ENCODE data around the gene NDUFA13.

Gene NDUFA13

DNA sequence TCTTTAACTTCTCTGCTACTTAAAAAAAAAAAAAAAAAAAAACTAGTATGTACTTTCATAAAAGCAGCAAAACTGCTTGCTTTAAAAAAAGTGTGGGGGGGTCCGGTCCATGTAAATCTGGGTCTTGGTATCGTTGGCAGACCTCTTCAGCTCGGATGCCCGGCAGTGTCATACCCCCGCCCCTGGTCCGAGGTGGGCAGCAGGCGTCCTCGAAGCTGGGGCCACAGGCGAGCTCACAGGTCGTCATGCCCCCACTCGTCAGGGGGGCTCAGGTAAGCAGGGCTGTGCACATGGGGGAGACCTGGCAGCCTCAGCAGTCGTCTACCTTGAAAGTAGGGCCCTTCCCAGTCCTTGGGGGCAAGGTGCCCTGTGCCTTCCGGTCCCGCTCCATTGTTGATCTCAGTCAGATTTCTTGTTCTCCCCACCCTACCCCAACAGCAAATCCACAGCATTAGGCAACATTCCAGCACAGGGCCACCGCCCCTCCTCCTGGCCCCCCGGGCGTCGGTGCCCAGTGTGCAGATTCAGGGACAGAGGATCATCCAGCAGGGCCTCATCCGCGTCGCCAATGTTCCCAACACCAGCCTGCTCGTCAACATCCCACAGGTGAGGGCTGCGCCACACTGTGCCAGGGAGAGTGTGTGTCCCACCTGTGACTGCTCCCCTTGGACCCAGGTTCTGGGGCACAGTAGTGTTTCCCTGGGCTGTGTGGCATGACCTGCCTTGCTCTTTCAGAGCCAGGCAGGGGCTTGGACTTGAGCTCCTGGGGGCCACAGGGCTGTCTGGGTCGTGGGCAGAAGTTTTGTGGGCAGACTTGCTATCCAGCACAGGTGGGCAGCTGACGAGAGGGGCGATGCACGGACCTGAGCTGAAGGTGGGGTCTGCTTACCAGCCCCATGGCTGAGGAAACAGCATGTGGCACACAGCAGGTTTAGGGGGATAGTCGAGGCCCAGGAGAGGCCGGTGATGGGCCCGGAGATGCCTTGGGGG lies 20.1 kb upstream of the NDUFA13 start:
- TF ChIP-seq, protein P1, sequence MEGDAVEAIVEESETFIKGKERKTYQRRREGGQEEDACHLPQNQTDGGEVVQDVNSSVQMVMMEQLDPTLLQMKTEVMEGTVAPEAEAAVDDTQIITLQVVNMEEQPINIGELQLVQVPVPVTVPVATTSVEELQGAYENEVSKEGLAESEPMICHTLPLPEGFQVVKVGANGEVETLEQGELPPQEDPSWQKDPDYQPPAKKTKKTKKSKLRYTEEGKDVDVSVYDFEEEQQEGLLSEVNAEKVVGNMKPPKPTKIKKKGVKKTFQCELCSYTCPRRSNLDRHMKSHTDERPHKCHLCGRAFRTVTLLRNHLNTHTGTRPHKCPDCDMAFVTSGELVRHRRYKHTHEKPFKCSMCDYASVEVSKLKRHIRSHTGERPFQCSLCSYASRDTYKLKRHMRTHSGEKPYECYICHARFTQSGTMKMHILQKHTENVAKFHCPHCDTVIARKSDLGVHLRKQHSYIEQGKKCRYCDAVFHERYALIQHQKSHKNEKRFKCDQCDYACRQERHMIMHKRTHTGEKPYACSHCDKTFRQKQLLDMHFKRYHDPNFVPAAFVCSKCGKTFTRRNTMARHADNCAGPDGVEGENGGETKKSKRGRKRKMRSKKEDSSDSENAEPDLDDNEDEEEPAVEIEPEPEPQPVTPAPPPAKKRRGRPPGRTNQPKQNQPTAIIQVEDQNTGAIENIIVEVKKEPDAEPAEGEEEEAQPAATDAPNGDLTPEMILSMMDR (IDR thresholded peaks at IDR 0.05; ENCODE audit: low read depth, low read length, missing control alignments): no peak
- no peak overlapping the region for H3K4me3 ChIP-seq (ENCODE audit: low read depth, low read length)
- DNase-seq (ENCODE audit: low read depth): no peak
- in situ Hi-C loops (cut with HindIII; ENCODE audit: low sequenced_read_pairs): no loop called here

DNA sequence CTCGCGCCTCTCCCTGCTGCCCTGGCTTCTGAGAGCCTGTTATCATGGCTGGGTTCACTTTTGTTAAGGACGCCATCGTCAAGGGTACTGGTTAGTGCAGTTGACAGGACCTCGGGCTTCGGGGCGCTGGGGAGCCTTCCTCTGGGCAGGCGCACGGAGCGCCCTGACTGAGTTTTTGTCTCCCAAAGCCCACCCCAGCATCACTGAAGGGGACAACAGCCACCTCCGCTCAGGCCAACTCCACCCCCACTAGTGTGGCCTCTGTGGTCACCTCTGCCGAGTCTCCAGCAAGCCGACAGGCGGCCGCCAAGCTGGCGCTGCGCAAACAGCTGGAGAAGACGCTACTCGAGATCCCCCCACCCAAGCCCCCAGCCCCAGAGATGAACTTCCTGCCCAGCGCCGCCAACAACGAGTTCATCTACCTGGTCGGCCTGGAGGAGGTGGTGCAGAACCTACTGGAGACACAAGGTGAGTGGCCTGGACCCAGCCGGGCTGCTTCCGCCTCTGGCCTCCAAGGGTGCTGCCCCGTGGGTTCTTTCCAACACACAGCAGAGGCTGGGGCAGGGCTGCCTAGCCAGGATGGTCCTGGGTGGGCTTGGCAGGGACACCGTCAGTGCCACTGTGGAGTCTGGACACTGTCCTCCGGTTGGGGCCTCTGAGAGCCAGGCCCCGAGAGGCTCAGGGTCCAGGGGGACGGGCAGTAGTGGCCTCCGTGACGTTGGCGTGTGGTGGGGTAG lies 17.6 kb upstream of the NDUFA13 start:
- in situ Hi-C loops (cut with HindIII; ENCODE audit: low sequenced_read_pairs): no loop called here
- no peak overlapping the region for H3K4me3 ChIP-seq (ENCODE audit: low read depth, low read length)
- TF ChIP-seq, protein P1 (IDR thresholded peaks at IDR 0.05; ENCODE audit: low read depth, low read length, missing control alignments): no peak
- no peak for DNase-seq (ENCODE audit: low read depth)

DNA sequence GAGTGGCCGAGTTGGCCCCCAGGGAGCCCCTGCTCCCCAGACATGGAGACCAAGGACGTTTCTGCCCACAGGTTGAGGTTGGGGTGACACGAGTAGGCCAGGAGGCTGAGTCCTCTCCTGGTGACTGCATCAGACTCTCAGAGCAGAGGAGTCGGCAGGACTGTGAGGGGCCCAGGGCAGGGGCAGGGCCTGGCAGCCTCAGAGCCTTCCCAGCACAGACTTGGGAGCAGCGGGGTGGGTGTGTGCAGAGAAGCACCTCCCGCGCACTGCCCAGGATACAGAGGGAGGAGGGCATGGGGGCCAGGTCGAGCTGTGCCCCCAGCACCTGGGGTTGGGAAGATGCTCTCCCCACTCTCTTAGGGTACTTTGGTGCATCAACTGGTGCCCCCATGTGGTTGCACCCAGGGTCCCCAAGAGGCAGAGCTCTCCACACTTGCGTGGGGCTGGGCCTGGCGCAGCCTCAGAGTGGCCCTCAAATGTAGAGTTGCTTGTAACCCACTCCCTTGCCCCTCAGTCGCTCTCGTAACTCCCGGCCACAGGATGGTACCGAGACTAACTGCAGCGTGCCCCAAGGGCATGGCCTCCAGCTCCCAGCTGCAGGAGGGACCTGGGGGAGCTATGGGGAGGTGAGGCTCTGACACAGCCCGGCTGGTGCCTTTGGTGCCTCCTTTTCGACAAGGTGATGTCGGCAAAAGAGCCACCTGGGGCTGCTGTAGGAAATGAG lies 16.6 kb upstream of the NDUFA13 start:
- TF ChIP-seq, protein P1 (IDR thresholded peaks at IDR 0.05; ENCODE audit: low read depth, low read length, missing control alignments): no peak
- DNase-seq (ENCODE audit: low read depth): no peak
- in situ Hi-C loops (cut with HindIII; ENCODE audit: low sequenced_read_pairs): no loop called here
- no peak overlapping the region for H3K4me3 ChIP-seq (ENCODE audit: low read depth, low read length)

DNA sequence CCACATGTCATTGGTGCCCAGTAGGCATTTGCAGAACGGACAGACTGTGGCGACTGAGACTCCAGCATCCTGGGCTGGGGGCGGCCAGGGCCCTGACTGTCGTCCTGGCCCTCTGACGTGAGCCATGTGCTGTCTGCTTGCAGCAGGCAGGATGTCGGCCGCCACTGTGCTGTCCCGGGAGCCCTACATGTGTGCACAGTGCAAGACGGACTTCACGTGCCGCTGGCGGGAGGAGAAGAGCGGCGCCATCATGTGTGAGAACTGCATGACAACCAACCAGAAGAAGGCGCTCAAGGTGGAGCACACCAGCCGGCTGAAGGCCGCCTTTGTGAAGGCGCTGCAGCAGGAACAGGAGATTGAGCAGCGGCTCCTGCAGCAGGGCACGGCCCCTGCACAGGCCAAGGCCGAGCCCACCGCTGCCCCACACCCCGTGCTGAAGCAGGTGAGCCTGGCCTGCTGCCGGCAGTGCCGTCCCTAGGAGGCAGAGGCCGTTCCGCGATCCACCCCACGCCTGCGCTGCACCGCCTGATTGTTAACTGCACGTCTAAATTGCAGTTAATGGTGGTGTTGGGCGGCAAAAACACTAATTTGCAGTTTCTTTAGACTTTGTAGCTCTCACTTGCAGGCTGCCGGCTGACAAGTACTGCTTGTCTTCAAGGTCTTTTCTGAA lies 14.9 kb upstream of the NDUFA13 start:
- in situ Hi-C loops (cut with HindIII; ENCODE audit: low sequenced_read_pairs): no loop called here
- TF ChIP-seq, protein P1 (IDR thresholded peaks at IDR 0.05; ENCODE audit: low read depth, low read length, missing control alignments): no peak
- DNase-seq (ENCODE audit: low read depth): no peak
- no peak overlapping the region for H3K4me3 ChIP-seq (ENCODE audit: low read depth, low read length)

DNA sequence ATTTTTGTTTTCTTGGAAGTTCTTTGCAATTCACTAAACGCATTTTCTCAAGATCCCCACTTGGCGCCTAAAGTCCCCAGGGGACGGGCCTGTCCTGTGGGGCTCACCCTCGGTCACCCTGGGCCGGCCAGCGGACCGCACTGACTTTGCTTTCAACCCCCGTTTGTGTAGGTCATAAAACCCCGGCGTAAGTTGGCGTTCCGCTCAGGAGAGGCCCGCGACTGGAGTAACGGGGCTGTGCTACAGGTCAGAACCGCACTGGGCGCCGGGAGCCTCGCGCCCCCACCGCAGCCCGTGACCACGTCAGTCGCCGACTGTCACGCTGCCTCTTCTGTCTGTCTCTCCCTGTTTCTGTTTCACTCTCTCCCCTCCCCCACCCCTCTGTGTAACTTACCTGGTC lies 14.2 kb upstream of the NDUFA13 start:
- H3K4me3 ChIP-seq (ENCODE audit: low read depth, low read length): no peak overlapping the region
- DNase-seq (ENCODE audit: low read depth): no peak
- in situ Hi-C loops (cut with HindIII; ENCODE audit: low sequenced_read_pairs): no loop called here
- TF ChIP-seq, protein P1 (IDR thresholded peaks at IDR 0.05; ENCODE audit: low read depth, low read length, missing control alignments): no peak

DNA sequence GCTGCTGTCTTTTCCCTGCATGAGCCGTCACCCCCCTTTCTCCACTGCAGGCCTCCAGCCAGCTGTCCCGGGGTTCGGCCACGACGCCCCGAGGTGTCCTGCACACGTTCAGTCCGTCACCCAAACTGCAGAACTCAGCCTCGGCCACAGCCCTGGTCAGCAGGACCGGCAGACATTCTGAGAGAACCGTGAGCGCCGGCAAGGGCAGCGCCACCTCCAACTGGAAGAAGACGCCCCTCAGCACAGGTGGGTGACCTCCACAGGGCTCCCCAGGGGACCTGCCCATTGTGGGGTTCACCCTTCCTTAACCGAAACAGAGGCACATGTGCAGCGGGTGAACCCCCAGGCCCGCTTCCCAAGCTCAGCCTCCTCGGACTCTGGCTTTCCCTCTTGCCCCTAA lies 13.7 kb upstream of the NDUFA13 start:
- no peak overlapping the region for H3K4me3 ChIP-seq (ENCODE audit: low read depth, low read length)
- TF ChIP-seq, protein P1 (IDR thresholded peaks at IDR 0.05; ENCODE audit: low read depth, low read length, missing control alignments): no peak
- in situ Hi-C loops (cut with HindIII; ENCODE audit: low sequenced_read_pairs): no loop called here
- DNase-seq (ENCODE audit: low read depth): no peak

Data from astrocyte of the cerebellum (primary cell).